ENCODE measurements around the gene UNC13D. TPM values are rescaled to one million over a fixed set of nuclear protein-coding genes. Genes with fewer than 3 reads are reported as not detected.

UNC13D gene
- total RNA-seq, 2 experiments from 2014 or later = 8.0 to 17.8 TPM

- Histone ChIP-seq H3K36me3 (ENCODE audit: insufficient read depth, low read length) (peaks cover 41% of the 10 kb centered on the region), H3K27ac (ENCODE audit: low read depth, low read length, poor library complexity, severe bottlenecking) (peak overlapping the region; percentile 42), H3K9me3 (ENCODE audit: low read length) (no peaks in the 10 kb centered on the region), H3K4me1 (ENCODE audit: insufficient read depth, low read length, poor library complexity, severe bottlenecking) (peaks cover 45% of the 10 kb centered on the region), H3K79me2 (ENCODE audit: insufficient read depth, low read depth, low read length) (peaks cover 35% of the 10 kb centered on the region), H3K4me3 (ENCODE audit: low read depth, low read length, poor library complexity, severe bottlenecking) (peak overlapping the region; percentile 28), H3K9me2 (ENCODE audit: insufficient read depth, low read length) (no peaks in the 10 kb centered on the region), H3K4me2 (ENCODE audit: low read length) (peak overlapping the region; percentile 50), H2AFZ (ENCODE audit: low read length) (peak overlapping the region; percentile 51; the same call in 1 of the 2 replicates), H4K20me1 (ENCODE audit: insufficient read depth, low read length) (peaks cover 24% of the 10 kb centered on the region)
- ChIA-PET CTCF (ENCODE audit: unreplicated experiment) (interaction anchor here (0.6 to 1.0 kb wide), 4 partner anchors 14 to 50 kb away, joined by 3 to 5 read pairs (median 4); no protein-coding TSS in a partner anchor), POLR2A (interaction anchor here (0.5 to 2.1 kb wide), 30 partner anchors 9 to 648 kb away, joined by 3 to 20 read pairs (median 4); partner anchors contain the start of genes GALK1, SMIM5, TMEM94 and WBP2)
- intact Hi-C loops (cut with micrococcal nuclease; ENCODE audit: unreplicated experiment) = loop anchor here (1.0 to 10.0 kb wide), 5 partner anchors 15 to 505 kb away; partner anchors contain the start of genes ACOX1, GALK1, MIF4GD and TEN1
- TF ChIP-seq CTCF (conservative IDR thresholded peaks at IDR 0.05; ENCODE audit: low read length) = no peak
- TF ChIP-seq EZH2phosphoT487 (IDR thresholded peaks at IDR 0.05; ENCODE audit: borderline replicate concordance, low read depth, low read length) = no peak
- DNase-seq (ENCODE audit: low spot score) = no peak
- BruUV-seq (replicated peaks) = no TSS peak
Observed at GRCh38 chr17:75779987-75780889, 64.0 kb downstream of the UNC13D start.

- Histone ChIP-seq H3K79me2 (ENCODE audit: insufficient read depth, low read depth, low read length) (peaks cover 33% of the 10 kb centered on the region), H3K36me3 (ENCODE audit: insufficient read depth, low read length) (peaks cover 46% of the 10 kb centered on the region), H3K4me3 (ENCODE audit: low read depth, low read length, poor library complexity, severe bottlenecking) (peak overlapping the region; percentile 83), H4K20me1 (ENCODE audit: insufficient read depth, low read length) (peaks cover 24% of the 10 kb centered on the region), H3K9me2 (ENCODE audit: insufficient read depth, low read length) (no peaks in the 10 kb centered on the region), H3K27ac (ENCODE audit: low read depth, low read length, poor library complexity, severe bottlenecking) (peak overlapping the region; percentile 84), H3K9me3 (ENCODE audit: low read length) (no peaks in the 10 kb centered on the region), H2AFZ (ENCODE audit: low read length) (no peak overlapping the region; the same call in 1 of the 2 replicates), H3K4me1 (ENCODE audit: insufficient read depth, low read length, poor library complexity, severe bottlenecking) (peaks cover 45% of the 10 kb centered on the region), H3K4me2 (ENCODE audit: low read length) (peak overlapping the region; percentile 85)
- TF ChIP-seq EZH2phosphoT487 (IDR thresholded peaks at IDR 0.05; ENCODE audit: borderline replicate concordance, low read depth, low read length) (no peak), CTCF (conservative IDR thresholded peaks at IDR 0.05; ENCODE audit: low read length) (peak; percentile 71)
- BruUV-seq (replicated peaks) = no TSS peak
- DNase-seq (ENCODE audit: low spot score) = peak; percentile 100
- CTCF ChIA-PET (ENCODE audit: unreplicated experiment) = interaction anchor here (0.6 to 1.0 kb wide), 4 partner anchors 14 to 51 kb away, joined by 3 to 5 read pairs (median 4); no protein-coding TSS in a partner anchor
- POLR2A ChIA-PET = interaction anchor here (0.6 to 2.1 kb wide), 30 partner anchors 8 to 441 kb away, joined by 3 to 20 read pairs (median 4); partner anchors contain the start of genes GALK1, SMIM5, TMEM94 and WBP2
- intact Hi-C loops (cut with micrococcal nuclease; ENCODE audit: unreplicated experiment) = loop anchor here (1.0 to 5.0 kb wide), 3 partner anchors 14 to 488 kb away; partner anchors contain the start of genes GALK1, TRIM65 and UBALD2
Observed at GRCh38 chr17:75779250-75779986, 64.8 kb downstream of the UNC13D start.

All from OCI-LY7 (cell line).